NCI-H774 (cell line): ENCODE results near the gene DOK1.
A peak's percentile ranks its signal among the peaks of the same experiment; 100 is the strongest.

Experiments used
- DNase-seq: peaks from one replicate; lab custom pipeline; 2025; lab: John Stamatoyannopoulos, UW

DOK1 gene

DNA sequence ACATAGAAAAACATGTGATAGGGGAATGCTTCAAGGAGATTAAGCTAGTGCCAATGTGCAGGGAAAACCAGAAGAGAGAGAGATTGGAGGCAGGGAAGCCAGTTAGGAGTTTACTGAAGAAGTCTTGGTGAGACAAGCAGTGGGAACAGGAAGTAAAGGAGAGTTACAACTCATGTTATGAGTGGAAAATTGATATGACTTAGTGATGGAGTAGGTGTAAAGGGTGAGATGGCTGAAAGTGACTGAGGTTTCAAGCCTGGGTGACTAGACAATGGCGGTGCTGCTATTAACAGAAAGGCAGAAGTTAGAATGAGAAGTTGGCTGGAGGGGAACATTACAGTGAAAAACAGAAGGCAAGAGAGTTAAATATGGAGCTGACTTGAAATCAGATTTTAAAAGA is 16.5 kb downstream of the DOK1 start:
- DNase-seq = no peak

DNA sequence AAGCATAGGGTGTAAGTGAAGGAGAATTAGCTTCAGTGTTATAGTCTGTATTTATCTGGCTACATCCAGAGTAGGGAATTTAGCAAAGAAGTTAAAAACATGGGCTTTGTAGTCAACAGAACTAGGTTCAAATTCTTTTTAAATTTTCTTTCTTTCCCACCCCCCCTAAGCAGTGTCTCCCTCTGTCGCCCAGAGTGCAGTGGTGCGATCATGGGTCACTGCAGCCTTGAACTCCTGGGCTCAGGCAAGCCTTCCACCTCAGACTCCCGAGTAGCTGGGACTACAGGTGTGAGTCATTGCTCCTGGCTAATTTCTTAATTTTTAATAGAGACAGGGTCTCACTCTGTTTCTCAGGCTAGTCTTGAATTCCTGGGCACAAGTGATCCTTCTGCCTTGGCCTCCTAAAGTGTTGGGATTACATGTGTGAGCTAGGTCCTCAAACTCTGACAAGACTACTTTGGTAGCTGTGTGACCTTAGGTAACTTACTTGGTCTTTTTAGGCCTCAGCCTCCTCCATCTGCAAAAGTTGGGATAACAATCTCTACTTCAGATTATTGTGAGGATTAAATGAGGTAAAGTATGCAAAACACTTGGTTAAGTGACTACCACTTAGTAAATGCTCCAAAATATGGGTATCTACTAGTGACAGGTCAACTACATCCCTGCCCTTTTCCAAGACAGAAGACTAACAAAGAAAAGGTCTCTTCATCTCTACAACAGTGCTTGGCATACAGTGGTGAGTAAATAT is 17.8 kb downstream of the DOK1 start:
- no peak for DNase-seq

DNA sequence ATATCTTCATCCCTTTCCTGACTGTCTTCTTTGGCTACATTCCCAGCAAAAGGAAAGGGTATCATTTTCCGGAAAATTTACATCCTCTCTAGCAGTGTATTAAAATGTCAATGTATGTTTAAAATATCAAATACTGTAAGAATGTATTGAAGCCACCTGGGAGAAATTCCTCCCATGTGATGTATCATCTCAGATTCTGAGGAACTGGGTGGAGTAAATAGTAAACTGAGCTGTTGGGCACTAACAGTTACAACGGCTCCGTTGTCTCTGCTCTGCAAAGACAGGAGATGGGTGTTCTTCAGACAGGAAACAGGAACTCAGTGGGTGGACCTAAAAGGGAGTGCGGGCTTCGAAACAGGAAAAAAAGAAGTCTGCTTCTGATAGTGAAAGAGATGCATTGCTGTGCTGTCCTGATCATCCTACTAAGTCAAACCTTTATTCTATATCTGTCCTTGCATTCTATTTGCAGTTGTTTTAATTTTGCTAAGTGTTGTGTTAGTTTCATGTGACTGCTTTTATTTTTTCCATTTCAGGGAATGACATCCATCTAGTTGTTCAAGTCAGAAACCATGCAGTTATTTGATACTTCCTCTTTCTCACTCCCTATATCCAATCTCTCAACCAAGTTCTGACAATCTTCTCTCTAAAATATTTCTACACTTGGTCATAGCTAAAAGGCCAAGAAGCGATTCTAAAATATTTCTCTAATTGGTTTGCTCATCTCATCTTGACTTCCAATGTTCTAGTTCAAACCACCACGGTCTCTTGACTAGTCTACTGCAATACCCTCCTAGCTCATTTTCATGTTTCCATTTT is 19.4 kb downstream of the DOK1 start:
- DNase-seq = no peak

DNA sequence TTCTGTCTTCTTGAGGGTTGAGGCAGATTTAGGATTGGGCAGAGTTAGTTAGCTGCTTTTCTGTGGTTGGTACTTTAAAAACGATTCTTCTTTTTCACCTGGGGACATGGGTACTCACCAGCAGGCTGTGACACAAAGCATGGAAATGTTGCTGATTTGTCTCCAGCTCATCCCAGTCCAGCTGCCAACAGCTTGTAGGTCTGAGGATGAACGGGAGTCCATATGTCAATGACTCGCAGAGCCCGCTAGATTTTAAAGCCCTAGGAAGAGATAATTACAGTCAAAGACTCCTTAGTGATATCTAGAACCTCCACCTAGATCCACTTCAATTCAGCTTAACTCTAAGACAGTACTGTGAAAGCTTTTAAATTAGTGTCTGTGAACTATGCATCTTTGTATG is 20.8 kb downstream of the DOK1 start:
- no peak for DNase-seq

DNA sequence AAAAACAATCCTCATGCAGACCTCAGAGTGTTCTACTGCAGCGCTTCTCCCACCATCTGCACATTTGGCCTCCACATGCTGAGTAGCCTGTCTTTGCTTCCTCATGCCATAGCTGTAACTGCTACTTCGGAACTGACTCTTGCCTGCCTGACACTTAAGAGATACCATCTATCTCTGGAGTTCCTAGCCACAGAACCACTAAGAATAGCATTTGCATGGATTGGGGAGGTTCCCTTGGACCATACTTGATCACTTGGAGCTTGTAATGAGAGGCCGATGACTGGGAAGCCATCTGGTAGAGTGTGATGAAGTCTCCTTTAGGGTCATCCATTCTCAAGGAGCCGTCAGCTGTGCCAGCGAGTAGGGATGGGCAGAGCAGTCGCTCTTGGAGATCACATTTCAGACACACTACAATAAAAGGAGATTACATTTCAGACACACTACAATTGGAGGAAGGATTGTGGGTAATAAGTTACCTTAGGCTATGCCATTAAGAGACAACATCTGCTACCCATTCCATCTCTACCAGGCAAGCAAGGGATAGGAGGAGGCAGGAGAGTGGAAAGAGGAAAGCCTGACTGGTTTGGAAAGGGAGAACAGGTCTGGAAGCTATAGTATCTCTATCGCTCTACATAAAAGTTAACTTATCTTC is 21.8 kb downstream of the DOK1 start:
- DNase-seq = no peak

DNA sequence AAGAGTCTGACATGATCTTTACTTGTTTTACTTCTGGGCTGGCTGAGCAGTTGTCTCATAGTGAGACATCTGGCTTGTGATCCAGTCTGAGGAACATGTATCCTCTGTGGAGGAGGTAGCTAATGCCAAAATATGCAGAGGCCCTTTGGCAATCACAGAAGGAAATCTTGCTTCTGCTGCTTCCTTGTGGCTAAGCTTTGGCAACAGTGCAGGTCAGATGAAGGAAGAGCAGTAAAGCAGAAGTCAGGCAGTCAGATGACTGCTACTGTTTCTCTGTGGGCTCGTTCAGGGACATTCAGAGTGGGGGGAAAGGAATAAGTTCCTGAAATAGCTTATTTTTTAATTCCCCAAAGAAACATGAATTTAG is 22.3 kb downstream of the DOK1 start:
- no peak for DNase-seq

DNA sequence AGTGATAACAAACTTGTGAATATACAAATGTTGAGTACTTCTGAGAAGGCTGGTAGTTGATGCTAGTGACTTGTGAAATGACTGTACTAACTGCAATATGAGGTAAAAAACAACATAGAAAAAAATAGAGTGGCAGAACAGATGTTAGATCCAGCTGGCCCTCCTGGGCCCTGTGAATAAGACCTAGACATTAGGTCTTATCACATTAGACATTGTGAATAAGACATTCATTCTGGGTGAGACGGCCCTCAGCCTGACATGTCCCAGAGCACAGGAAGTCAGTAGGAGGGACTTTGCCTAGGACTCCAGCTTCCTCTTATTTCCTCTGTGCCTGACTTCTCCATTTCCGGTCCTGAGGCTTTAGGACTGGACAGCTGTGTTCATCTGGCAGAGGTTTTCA is 22.9 kb downstream of the DOK1 start:
- no peak for DNase-seq

DNA sequence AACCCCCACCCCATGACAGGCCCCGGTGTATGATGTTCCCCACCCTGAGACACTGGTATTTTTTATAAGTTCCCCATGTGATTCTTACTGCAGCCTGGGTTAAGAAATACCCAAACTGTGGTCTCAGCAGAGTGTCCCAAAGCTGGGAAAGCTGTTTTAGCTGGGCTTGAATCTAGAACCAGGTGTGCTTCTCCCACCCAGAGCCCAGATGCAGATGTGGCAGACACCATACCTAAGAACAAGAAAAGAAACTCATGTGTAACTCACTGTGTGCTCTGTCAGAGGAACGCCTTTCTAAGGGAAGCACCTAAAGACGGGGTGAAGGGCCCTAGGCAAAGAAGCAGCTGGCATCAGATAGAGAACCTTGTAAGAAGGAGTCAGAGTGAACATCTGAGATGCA is 23.9 kb downstream of the DOK1 start:
- no peak for DNase-seq

DNA sequence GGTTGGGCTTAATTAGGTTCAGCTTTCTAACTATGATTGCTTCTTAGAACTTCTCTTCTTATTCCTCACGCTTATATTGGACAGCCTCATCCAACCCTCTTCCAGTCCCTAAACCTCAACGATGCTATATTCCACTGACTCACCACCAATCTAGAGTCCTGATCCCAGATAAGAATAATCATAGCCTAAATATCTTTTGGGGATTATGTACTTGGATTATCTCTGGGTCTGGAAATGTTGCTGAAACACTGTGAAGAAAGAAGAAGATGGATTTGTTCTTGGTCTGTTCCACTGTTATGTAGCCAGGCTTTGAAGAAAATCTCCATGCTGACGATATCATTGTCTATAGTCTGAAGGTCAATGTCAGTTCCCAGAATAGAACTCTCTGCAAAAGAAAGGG is 26.9 kb downstream of the DOK1 start:
- no peak for DNase-seq

DNA sequence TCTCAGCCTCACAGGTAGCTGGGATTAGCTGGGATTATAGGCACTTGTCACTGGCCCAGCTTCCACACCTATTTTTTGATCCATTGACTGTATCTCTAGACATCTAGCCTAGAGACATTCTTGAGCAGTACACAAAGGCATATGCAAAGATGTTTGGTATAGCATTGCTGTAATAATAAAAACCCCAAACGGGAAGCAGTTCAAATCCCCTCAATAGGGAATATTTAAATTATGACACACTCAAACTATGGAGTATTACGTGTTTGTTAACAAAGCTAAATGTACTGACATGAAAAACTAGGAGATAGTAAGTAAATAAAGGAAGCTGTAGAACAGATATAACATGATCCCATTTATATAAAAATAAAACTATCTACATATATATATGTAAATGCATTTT is 27.7 kb downstream of the DOK1 start:
- no peak for DNase-seq

DNA sequence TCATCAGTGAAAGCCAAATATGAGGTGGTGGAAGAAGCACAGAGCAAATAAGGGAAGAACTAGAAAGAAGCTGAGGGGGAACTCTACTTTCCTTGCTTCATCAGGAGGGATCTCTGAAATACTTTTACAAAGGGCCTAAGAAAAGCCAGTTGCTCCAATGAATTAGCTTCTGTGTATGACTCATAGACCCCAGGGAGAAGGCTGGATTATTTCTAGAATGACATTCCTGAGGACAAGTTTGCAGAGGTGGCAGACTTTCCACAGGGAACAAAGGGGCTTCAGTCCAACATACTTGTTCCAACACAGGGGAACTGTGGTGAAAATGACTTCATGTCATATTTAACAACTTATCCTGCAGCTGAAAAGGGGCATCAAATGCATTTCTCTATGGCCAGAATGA is 29.0 kb downstream of the DOK1 start:
- DNase-seq = no peak

DNA sequence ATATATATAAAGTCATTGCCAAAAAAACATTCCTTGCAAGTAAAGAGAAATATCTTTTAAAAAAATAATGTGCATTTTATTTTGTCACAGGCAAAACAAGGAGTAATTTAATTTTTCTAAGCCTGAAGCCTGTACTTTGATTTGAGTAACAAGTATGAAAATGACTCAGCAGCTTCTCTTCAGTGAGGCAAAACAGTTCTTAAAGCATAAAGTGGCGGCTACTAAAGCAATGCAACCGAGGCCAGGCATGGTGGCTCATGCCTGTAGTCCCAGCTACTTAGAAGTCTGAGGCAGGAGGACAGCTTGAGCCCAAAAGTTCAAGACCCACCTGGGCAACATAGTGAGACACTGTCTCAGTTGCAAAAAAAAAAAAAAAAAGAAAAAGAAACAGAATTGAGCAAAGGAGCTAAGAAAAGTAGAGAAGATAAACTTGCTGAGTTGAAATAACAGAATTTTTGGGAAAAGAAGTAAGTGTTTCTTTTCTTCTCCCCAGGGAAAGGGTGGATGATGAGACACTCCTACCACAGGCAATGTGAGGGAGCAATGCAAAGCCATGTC is 29.6 kb downstream of the DOK1 start:
- DNase-seq = no peak

DNA sequence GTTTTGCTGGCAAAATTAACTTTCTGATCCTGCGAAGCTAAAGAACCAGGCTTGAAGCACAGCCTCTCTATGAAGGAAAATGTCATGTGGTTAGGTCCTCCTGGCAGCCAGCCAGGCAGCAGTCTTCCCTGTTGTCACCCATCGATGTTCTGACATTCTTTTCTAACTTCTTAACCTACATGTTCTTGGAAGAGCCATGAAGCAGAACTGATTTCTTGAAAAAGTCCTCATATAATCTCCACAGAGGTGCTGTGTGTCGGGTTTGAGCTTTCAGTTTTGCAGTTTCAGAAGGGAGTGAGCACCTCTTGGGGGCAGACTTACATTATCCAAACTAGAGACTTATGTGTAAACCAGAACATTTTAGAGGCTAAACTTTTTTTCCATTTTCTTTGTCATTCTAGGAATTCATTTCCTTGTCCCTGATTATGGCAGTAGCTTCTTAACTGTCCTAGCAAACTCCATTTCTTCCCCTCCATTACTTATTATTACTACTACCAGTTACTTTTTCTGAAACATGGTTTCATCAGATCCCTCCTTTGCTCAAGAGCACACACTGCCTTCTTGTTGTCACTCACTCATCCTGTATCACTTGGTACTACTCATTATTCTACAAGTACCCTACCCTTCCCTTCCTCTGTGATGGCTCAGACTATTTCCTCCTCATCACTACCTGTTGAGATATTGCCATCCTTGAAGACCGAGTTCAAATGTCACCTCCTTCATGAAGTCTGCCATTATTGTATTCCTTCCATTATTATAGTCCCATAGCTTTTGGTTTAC is 31.1 kb downstream of the DOK1 start:
- no peak for DNase-seq

DNA sequence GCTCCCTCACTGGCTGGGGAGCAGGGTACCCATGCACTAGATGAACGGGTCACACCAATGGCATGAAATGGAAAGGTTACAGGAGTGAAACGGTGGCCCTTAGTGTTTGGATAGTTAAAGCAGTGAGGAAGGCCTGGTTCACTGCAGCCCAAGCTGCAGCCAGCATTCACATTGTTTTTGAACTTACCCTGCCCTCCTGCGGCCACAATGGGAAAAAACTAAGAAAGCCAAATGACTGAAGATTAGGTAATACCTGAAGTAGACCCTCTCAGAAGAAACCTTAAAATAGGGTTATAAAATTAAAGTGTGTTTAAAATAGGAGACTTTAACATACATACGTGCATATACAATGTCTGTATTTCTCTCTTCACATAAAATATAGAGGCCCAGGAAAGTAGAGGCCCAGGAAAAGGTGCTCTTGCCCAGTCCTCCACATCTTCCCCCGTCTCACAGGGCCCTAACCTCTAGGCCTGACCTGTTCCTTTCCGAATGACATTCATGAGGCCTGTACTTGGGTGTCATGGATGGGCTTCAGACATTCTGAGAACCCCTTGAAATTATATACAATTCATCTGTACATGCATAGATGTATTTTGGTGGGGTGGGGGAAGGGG is 33.3 kb downstream of the DOK1 start:
- peak; percentile 31 for DNase-seq

DNA sequence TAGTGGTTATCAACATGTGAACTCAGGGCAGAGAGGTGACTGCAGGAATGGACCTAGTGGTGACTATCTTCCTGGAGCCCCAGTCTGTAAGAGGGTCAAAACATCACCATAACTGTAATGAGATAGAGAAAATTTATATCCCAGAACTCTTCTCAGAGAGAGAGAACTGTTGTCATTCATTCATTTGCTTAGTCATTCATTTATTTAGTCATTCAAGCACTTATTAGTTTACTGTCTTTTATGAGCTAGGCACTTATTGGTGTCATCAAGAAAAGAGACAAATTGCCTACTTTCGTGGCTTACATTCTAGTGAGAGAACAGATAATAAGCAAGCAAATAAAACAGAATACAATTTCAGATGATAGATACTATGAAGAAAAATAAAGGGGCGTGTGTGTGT is 34.1 kb downstream of the DOK1 start:
- no peak for DNase-seq

DNA sequence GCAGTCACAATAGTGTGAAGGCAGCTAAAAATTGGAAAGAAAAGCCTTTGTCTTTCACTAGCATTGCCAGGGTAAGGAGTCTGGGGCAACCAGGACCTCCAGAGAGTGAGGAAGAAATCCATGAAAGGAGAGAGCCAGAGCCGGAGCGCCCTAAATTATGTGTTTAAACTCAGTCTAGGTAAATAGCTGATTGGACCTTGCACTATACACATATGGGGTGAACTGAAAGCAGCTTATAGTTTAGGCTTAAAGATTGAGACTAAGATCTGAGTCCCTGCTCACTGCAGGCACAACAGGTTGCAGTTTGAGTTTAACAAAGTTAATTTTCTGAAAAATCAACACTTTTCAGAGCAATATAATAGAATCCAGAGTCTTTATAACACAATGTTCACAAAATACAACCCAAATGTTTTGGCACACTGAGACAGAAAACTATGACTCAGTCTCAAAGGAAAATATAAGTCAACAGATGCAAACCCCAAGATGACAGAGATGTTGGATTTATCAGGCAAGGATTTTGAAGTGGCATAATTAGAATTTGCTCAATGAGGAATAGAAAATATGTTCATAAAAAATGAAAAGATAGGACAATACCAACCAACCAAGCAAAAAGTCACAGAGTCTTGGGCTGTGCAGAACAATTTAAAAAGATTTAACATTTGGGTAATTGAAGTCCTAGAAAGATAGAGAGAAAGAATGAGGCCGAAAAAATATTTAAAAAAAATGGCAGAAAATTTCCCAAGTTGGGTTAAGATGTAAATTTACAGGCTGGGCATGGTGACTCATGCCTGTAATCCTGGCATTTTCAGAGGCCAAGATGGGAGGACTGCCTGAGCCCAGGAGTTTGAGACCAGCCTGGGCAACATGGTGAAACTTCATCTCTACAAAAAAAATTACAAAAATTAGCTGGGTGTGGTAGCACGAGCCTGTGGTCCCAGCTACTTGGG is 39.6 kb downstream of the DOK1 start:
- no peak for DNase-seq

DNA sequence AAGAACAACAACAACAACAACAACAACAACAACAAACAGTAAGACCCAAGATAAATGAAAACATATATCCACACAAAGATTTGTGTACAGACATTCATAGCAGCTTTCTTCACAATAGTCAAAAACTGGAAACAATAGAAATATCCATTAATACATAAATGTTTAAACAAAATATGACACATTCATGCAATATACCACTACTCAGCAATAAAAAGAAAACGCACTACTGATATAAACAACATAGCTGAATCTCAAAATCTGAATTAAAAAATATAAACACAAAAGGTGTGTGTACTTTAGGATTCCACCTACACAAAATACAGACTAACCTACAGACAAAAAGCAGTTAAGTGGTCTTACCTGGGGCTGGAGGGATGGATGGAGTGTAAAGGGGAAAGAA is 42.1 kb downstream of the DOK1 start:
- DNase-seq = no peak

DNA sequence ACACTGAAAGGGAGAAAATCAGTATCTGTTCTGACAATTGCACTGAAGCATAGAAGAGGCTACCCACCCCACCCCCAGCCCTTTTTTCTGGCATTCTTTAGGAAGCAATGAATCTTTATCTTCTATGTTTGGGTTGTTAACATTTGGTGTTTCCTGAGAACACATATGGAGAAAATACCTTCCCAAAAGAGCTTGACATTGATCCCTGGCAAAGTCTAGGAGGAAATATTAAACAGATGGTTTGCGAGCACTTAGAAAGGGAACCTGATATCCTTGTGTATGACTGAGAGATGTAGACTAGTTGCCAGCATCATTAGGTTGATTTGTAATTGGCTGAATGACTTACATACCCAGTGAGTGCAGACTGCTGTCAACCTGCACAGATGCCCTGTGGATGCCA is 42.9 kb downstream of the DOK1 start:
- no peak for DNase-seq

DNA sequence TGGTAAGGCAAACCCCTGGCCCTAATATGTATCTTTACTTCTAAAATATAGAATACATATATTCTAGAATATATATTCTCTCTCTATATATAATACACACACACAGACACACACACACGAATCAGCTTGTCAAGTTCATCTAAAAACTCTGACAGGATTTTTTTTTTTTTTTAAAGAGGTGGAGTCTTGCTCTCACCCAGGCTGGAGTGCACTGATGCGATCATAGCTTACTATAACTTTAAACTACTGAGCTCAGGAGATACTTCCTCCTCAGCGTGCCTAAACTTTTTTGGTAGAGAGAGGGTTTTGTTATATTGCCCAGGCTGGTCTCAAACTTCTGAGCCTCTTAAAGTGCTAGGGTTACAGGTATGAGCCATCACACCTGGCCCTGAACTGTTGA is 45.2 kb downstream of the DOK1 start:
- DNase-seq = no peak

DNA sequence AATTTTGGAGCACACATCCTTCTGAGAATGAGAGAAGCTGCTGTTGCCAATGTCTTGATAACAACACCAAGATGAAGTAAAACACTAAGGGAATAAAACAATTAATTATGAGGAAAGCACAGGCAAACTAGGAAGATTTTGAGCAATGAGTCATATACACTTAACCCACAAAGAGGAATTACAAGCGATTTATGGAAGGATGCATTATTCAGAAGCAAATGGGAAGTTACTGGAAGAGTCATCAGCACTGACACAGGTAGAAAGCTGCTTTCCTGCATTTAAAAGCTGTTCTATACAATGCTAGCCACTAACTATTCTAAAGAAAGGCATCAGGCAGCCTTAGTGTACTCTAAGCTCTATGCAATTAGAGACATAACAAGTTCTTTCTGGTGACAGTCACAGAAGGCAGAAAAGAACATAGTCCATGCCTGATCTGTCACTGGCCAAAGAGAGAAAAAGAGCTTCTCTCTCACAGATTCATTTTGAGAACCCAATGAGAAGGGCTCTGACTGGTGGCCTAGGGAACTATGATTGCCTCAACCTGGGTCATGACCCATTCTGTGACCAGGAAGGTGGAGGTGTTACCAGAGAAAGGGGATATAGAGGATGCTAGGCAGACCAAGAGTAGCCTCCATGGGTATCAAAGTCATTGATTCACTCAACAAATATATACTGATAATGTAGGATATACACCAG is 48.2 kb downstream of the DOK1 start:
- DNase-seq = no peak
